PC-3 (cell line): ENCODE data around the gene PPIF. TPM values are rescaled to one million over a fixed set of nuclear protein-coding genes. Genes with fewer than 3 reads are reported as not detected.

Source experiments
- ATAC-seq: fragments of 200-7000 bp; cut with Tn5 transposase; 2 replicates; pipeline ENCODE4 v1.9.1; 2020; ENCODE audit warnings: mild to moderate bottlenecking, moderate library complexity
- BruUV-seq: library from RNA; stranded (reverse); fragments of 400-500 nt; replicated peaks from 2 replicates; lab custom pipeline; 2021; lab: Mats Ljungman, UMichigan
- CTCF ChIA-PET: fragments of 300-600 bp; sonication (Branson Sonifier 250); formaldehyde crosslinking; loops from one replicate; lab custom pipeline; 2022; ENCODE audit warnings: antibody characterized with exemption; lab: Charles Lee
- POLR2A ChIA-PET: fragments of 300-600 bp; sonication (Branson Sonifier 250); formaldehyde crosslinking; loops from one replicate; lab custom pipeline; 2022; ENCODE audit warnings: antibody characterized with exemption; ENCODE audit not compliant: unreplicated experiment; lab: Charles Lee
- DNase-seq: peaks from one replicate; pipeline ENCODE4 v3.0.0-alpha.2; 2015
- H2AFZ ChIP-seq: fragments of 300-600 bp; sonication (generic); 2 replicates; pipeline ENCODE4 v1.6.0; 2016; ENCODE audit warnings: antibody characterized with exemption, low read length
- H3F3A ChIP-seq: fragments of 300-600 bp; sonication (generic); one replicate; pipeline ENCODE4 v1.6.0; 2017; ENCODE audit warnings: antibody characterized with exemption, low read length, control low read depth, mild to moderate bottlenecking; ENCODE audit not compliant: unreplicated experiment
- H3K27ac ChIP-seq: fragments of 300-600 bp; sonication (generic); 2 replicates; pipeline ENCODE4 v1.5.1; 2016; ENCODE audit warnings: mild to moderate bottlenecking, low read length
- H3K27me3 ChIP-seq: fragments of 300-600 bp; sonication (generic); 2 replicates; pipeline ENCODE4 v1.6.1; 2016; ENCODE audit warnings: low read length, mixed read lengths
- H3K36me3 ChIP-seq: fragments of 300-600 bp; sonication (generic); 2 replicates; pipeline ENCODE4 v1.6.1; 2016; ENCODE audit warnings: low read depth, mixed run types, low read length, mixed read lengths
- H3K4me1 ChIP-seq: fragments of 300-600 bp; sonication (generic); 2 replicates; pipeline ENCODE4 v1.5.1; 2016; ENCODE audit warnings: low read length; ENCODE audit not compliant: insufficient read depth
- H3K4me2 ChIP-seq: fragments of 300-600 bp; sonication (generic); 2 replicates; pipeline ENCODE4 v1.6.0; 2016; ENCODE audit warnings: low read length
- H3K4me3 ChIP-seq: fragments of 300-600 bp; sonication (generic); 2 replicates; pipeline ENCODE4 v1.5.1; 2016; ENCODE audit warnings: mild to moderate bottlenecking, low read length, mixed read lengths
- H3K79me2 ChIP-seq: fragments of 300-600 bp; sonication (generic); 2 replicates; pipeline ENCODE4 v1.6.1; 2017; ENCODE audit warnings: low read length, mixed read lengths
- H3K9ac ChIP-seq: fragments of 300-600 bp; sonication (generic); 2 replicates; pipeline ENCODE4 v1.6.0; 2016; ENCODE audit warnings: mild to moderate bottlenecking, low read length
- H3K9me2 ChIP-seq: fragments of 300-600 bp; sonication (generic); replicated peaks from 2 replicates; pipeline ENCODE4 v1.6.1; 2016; ENCODE audit warnings: mixed run types, low read length, mixed read lengths
- H3K9me3 ChIP-seq: fragments of 300-600 bp; sonication (generic); 2 replicates; pipeline ENCODE4 v1.6.1; 2016; ENCODE audit warnings: low read length, mixed read lengths
- H4K20me1 ChIP-seq: fragments of 300-600 bp; sonication (generic); 2 replicates; pipeline ENCODE4 v1.6.1; 2016; ENCODE audit warnings: low read length, mixed read lengths
- EZH2 ChIP-seq: fragments of 300-600 bp; sonication (generic); IDR thresholded peaks from one replicate; pipeline ENCODE4 v1.6.1; 2017; ENCODE audit warnings: antibody characterized with exemption, mild to moderate bottlenecking, low read length; ENCODE audit not compliant: unreplicated experiment
- EZH2phosphoT487 ChIP-seq: fragments of 300-600 bp; sonication (generic); IDR thresholded peaks from 2 replicates; pipeline ENCODE4 v1.6.1; 2018; ENCODE audit warnings: mild to moderate bottlenecking, antibody characterized with exemption, low read length, borderline replicate concordance
- intact Hi-C: fragments of 100-400 bp; cut with micrococcal nuclease; formaldehyde crosslinking; loops from 2 replicates; pipeline ENCODE4 v1.9.0; 2023
- total RNA-seq: library from RNA; depleted of rRNA; stranded (reverse); fragments of >200 nt; gene quantifications from 2 replicates; pipeline ENCODE4 v1.2.3, GENCODE V29; 2014
- TF ChIP-seq, protein P1 (sequence below): fragments of 300-600 bp; sonication (generic); conservative IDR thresholded peaks from 2 replicates; pipeline ENCODE4 v1.5.1; 2017; ENCODE audit warnings: antibody characterized with exemption, low read depth, mild to moderate bottlenecking, low read length

Gene PPIF
- total RNA-seq, 1 experiment from 2014 or later = 381 TPM

- TF ChIP-seq, protein P1, sequence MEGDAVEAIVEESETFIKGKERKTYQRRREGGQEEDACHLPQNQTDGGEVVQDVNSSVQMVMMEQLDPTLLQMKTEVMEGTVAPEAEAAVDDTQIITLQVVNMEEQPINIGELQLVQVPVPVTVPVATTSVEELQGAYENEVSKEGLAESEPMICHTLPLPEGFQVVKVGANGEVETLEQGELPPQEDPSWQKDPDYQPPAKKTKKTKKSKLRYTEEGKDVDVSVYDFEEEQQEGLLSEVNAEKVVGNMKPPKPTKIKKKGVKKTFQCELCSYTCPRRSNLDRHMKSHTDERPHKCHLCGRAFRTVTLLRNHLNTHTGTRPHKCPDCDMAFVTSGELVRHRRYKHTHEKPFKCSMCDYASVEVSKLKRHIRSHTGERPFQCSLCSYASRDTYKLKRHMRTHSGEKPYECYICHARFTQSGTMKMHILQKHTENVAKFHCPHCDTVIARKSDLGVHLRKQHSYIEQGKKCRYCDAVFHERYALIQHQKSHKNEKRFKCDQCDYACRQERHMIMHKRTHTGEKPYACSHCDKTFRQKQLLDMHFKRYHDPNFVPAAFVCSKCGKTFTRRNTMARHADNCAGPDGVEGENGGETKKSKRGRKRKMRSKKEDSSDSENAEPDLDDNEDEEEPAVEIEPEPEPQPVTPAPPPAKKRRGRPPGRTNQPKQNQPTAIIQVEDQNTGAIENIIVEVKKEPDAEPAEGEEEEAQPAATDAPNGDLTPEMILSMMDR = no peak
- TF ChIP-seq EZH2 = no peak
- TF ChIP-seq EZH2phosphoT487 = no peak
- intact Hi-C loops = no loop called here
- POLR2A ChIA-PET = interaction anchor here (0.6 kb wide), 1 partner anchor 100 kb away, joined by 10 read pairs; no protein-coding TSS in a partner anchor
These were observed 3.3 kb downstream of the PPIF start for GRCh38 chr10:79350407-79351154.

DNA sequence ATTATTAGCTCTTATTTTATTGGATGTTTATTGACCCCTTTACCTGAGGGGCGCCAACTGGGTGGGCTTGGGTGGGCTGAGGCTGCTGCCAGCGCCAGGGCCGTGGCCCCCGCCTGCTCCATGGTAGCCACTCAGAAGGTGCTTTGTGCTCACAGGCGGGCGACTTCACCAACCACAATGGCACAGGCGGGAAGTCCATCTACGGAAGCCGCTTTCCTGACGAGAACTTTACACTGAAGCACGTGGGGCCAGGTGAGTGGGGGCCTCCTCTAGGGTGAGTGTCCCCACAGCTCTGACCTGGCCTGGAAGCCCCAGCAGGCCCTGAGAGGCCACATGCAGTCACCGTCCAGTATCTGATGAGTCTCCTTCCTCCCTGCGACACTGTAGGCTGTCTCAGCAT lies 4.1 kb downstream of the PPIF start:
- CTCF ChIA-PET = interaction anchor here (0.6 to 1.0 kb wide), 2 partner anchors 117 to 793 kb away, joined by 4 to 10 read pairs; no protein-coding TSS in a partner anchor
- Histone ChIP-seq H4K20me1 (peaks cover 79% of the 10 kb centered on the region), H3K27me3 (no peaks in the 10 kb centered on the region), H3K4me2 (no peak overlapping the region), H3K4me1 (peaks cover 37% of the 10 kb centered on the region), H3K36me3 (peaks cover 81% of the 10 kb centered on the region), H3K9me3 (no peaks in the 10 kb centered on the region), H3K9me2 (no peaks in the 10 kb centered on the region), H3F3A (peaks cover 12% of the 10 kb centered on the region), H3K79me2 (peaks cover 73% of the 10 kb centered on the region), H2AFZ (no peak overlapping the region), H3K9ac (no peak overlapping the region), H3K27ac (no peak overlapping the region), H3K4me3 (no peak overlapping the region)
- POLR2A ChIA-PET = interaction anchor here (0.6 kb wide), 1 partner anchor 100 kb away, joined by 10 read pairs; no protein-coding TSS in a partner anchor
- DNase-seq (no peak), ATAC-seq (no peak)
- no peak for TF ChIP-seq EZH2phosphoT487
- TF ChIP-seq, protein P1 = no peak
- no peak for TF ChIP-seq EZH2
- no TSS peak for BruUV-seq
- intact Hi-C loops = no loop called here

More at GRCh38 chr10:79350407-79351154, 3.3 kb downstream of the PPIF start:
- Histone ChIP-seq H4K20me1 (peaks cover 76% of the 10 kb centered on the region), H3K4me3 (peak overlapping the region; percentile 69; the same call in 1 of the 2 replicates), H3K27me3 (no peaks in the 10 kb centered on the region), H3K9me2 (no peaks in the 10 kb centered on the region), H3K9ac (no peak overlapping the region), H3K27ac (no peak overlapping the region), H3K4me2 (0 out of 2 replicates have a peak overlapping the region, but pooled peaks have one; percentile 82), H3K4me1 (peaks cover 37% of the 10 kb centered on the region), H3K79me2 (peaks cover 73% of the 10 kb centered on the region), H3F3A (peaks cover 12% of the 10 kb centered on the region), H3K9me3 (no peaks in the 10 kb centered on the region), H2AFZ (no peak overlapping the region), H3K36me3 (peaks cover 73% of the 10 kb centered on the region)
- CTCF ChIA-PET = interaction anchor here (1.0 kb wide), 1 partner anchor 118 kb away, joined by 10 read pairs; no protein-coding TSS in a partner anchor
- DNase-seq (no peak), ATAC-seq (no peak)
- BruUV-seq = no TSS peak
